Thyroid gland (tissue), 4 donors: ENCODE measurements around the gene OSGEPL1. TPM values are rescaled to one million over a fixed set of nuclear protein-coding genes. Genes with fewer than 3 reads are reported as not detected.

Source experiments
- DNase-seq, 2 donors: peaks; one replicate each; pipeline ENCODE4 v3.0.0-alpha.2; 2019
- H3K27ac ChIP-seq, 3 donors: fragments of 200-600 bp; sonication (generic); 1 replicate in 2 of 3; 2 replicates in 1 of 3; pipeline ENCODE4 v1.5.1; 2016 to 2019; ENCODE audit warnings: mild to moderate bottlenecking in 1 of 3, moderate library complexity in 1 of 3
- H3K27me3 ChIP-seq: fragments of 200-600 bp; sonication (generic); one replicate; pipeline ENCODE4 v1.5.1; 2019
- H3K36me3 ChIP-seq, 2 donors: fragments of 200-600 bp; sonication (generic); one replicate each; pipeline ENCODE4 v1.5.1; 2016 to 2019
- H3K4me1 ChIP-seq, 2 donors: fragments of 200-600 bp; sonication (generic); one replicate each; pipeline ENCODE4 v1.5.1; 2017 to 2019
- H3K4me3 ChIP-seq, 3 donors: fragments of 200-600 bp; sonication (generic); replicated peaks in 1 of 3; 1 replicate in 2 of 3; 2 replicates in 1 of 3; pipeline ENCODE4 v1.5.1; 2016; ENCODE audit warnings: mild to moderate bottlenecking in 1 of 3
- H3K9me3 ChIP-seq: fragments of 200-600 bp; sonication (generic); one replicate; pipeline ENCODE4 v1.5.1; 2017
- CTCF ChIP-seq, 6 experiments: fragments of 200-600 bp in 3 of 6; fragments of 450-650 bp in 3 of 6; sonication (generic) in 3 of 6; IDR thresholded peaks; one replicate each; pipeline ENCODE4 v1.5.1; 2016 to 2019; ENCODE audit warnings: antibody characterized with exemption in 6 of 6, mild to moderate bottlenecking in 2 of 6, inconsistent platforms in 1 of 6, moderate library complexity in 1 of 6
- POLR2A ChIP-seq, 2 donors: fragments of 450-650 bp; IDR thresholded peaks; one replicate each; pipeline ENCODE4 v1.6.1; 2017; ENCODE audit warnings: antibody characterized with exemption in 2 of 2, mild to moderate bottlenecking in 2 of 2, moderate library complexity in 1 of 2
- WGBS, 2 donors: methylation state at CpG; one replicate each; pipeline ENCODE4 v1.1.5; 2017; 5-methylcytosine and 5-hydroxymethylcytosine counted together
- intact Hi-C: fragments of 100-400 bp; cut with DNase I; formaldehyde crosslinking; loops from one replicate; pipeline ENCODE4 v1.15.1; 2023
- total RNA-seq, 4 donors: library from RNA; depleted of rRNA; stranded (reverse); fragments of >200 nt; gene quantifications; one replicate each; pipeline ENCODE4 v1.2.3, GENCODE V29; 2016

Gene OSGEPL1, protein sequence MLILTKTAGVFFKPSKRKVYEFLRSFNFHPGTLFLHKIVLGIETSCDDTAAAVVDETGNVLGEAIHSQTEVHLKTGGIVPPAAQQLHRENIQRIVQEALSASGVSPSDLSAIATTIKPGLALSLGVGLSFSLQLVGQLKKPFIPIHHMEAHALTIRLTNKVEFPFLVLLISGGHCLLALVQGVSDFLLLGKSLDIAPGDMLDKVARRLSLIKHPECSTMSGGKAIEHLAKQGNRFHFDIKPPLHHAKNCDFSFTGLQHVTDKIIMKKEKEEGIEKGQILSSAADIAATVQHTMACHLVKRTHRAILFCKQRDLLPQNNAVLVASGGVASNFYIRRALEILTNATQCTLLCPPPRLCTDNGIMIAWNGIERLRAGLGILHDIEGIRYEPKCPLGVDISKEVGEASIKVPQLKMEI
- total RNA-seq, result 10 to 100 TPM in 2 of 4 donors, 1 to 10 TPM in 2; 6.9 to 13.7 (median 9.8) TPM

DNA sequence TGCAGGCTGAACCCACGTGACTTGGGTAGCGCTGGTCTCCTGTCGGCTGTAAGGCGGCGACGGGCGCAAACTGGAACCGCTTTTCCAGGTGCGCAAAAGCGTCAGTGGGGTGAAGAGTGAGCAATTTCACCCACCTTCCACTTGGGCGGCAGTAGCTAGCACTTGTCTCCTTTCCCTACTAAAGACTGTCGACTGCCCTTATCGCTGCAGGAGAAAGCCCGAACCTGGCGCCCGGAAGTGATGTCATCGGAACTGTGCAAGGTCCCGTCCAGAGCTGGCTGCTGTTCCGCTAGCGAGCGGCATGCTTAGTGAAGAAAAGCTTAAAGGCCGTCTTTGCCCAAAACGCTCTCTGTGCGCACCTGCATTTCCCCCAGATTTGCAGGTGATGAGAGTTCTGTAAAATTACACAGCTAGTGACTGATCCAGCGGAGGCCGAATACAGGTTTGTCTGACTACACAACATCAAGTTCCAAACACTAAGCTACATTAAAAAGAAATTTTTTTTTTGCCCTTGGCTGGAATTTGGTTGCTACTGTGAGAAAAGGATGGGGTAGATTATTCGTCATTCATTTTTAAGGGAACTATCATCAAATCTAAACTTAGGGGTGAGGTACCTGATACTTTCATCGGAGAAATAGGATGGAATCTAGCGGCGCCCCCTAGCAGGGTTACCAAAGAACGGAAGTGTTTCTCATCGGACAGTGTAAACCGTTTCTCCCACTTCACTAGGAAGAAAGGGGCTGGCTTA lies at the start of gene OSGEPL1:
Gene OSGEPL1, minus strand, starts transcription at position 242 of the 748 bp plus-strand sequence. CDS start 1,152 bp downstream, outside the sequence.
- WGBS, 2 donors, result 1% methylated on average over 27 to 33 of the region's 33 CpGs
- Histone ChIP-seq H3K27ac (peak within 1 kb of the TSS; percentile 79 to 88 (median 88)), H3K4me1 (peaks cover 3 to 5% of the 10 kb centered on the region in 2 donors), H3K36me3 (no peaks in the 10 kb centered on the region), H3K27me3 (no peaks in the 10 kb centered on the region), H3K4me3 (peak within 1 kb of the TSS; percentile 52 to 80 (median 69)), H3K9me3 (no peaks in the 10 kb centered on the region)
- peak; percentile 95 to 96 for DNase-seq
- intact Hi-C loops, result no loop called here
- peak in 1 of 2 donors; percentile 46 for TF ChIP-seq POLR2A (IDR thresholded peaks at IDR 0.05)
- peak in 4 of 6 experiments; percentile 24 to 45 (median 30) for TF ChIP-seq CTCF (IDR thresholded peaks at IDR 0.05)

DNA sequence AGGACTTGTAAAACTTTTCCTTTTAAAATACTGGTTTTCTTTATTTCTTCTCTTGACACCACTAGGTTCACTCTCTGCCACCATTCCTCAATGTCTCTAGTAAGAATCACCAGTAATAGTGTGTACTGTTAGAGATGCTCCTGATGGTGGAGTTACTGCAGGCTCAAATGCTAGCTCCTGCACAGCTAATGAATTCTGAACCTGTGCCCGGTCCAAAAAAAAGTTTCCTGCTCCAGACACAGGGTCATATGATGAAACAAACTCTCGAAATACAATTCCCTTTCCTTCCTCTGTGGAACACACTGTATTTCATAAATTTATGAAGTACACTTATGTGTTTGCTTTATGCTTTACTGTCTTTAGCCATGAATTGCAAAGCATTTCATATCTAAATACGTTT lies 40.8 kb upstream of the OSGEPL1 start:
- DNase-seq, result no peak
- no peak for TF ChIP-seq CTCF (IDR thresholded peaks at IDR 0.05)
- no peak for TF ChIP-seq POLR2A (IDR thresholded peaks at IDR 0.05)
- intact Hi-C loops, result no loop called here
- Histone ChIP-seq H3K9me3 (no peaks in the 10 kb centered on the region), H3K27me3 (no peaks in the 10 kb centered on the region), H3K4me3 (no peak overlapping the region), H3K4me1 (no peaks in the 10 kb centered on the region), H3K27ac (no peak overlapping the region), H3K36me3 (no peaks in the 10 kb centered on the region)
- 80 to 85% methylated on average over 3 of the region's 3 CpGs for WGBS, 2 donors

- Histone ChIP-seq H3K27ac (no peak overlapping the region), H3K4me1 (no peaks in the 10 kb centered on the region), H3K4me3 (no peak overlapping the region), H3K36me3 (no peaks in the 10 kb centered on the region), H3K27me3 (no peaks in the 10 kb centered on the region), H3K9me3 (no peaks in the 10 kb centered on the region)
- TF ChIP-seq CTCF (IDR thresholded peaks at IDR 0.05) (no peak), POLR2A (IDR thresholded peaks at IDR 0.05) (no peak)
- WGBS, 2 donors, result 94 to 95% methylated on average over 2 of the region's 2 CpGs
- intact Hi-C loops, result no loop called here
- DNase-seq, result no peak
These were observed 39.9 kb upstream of the OSGEPL1 start for GRCh38 chr2:189802396-189802912.

DNA sequence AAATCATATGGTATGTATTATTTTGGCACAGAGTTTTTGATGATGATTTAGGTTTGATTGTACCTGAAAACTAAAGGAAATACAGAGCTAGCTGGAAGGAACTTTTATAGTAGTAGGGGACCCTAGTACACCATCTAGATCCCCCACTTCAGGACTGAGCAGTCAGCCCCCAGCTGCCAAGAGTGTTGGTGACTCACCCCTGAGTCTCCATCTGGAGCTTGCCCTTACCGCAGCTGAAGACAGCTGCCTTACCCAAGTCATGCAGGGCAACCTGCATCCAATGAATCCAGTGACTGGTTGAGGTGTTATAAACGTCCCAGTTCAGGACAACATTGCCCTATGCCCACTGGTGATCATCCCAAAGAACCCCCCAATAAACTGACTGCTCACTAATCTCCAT lies 36.9 kb upstream of the OSGEPL1 start:
- intact Hi-C loops, result no loop called here
- no peak for DNase-seq
- 88 to 100% methylated on average over 2 of the region's 2 CpGs for WGBS, 2 donors
- peaks cover 0 to 4% of the 10 kb centered on the region in 2 donors for H3K36me3 ChIP-seq
- no peak overlapping the region for H3K27ac ChIP-seq
- no peaks in the 10 kb centered on the region for H3K4me1 ChIP-seq
- H3K4me3 ChIP-seq, result no peak overlapping the region
- no peaks in the 10 kb centered on the region for H3K27me3 ChIP-seq
- no peaks in the 10 kb centered on the region for H3K9me3 ChIP-seq
- TF ChIP-seq CTCF (IDR thresholded peaks at IDR 0.05), result no peak
- no peak for TF ChIP-seq POLR2A (IDR thresholded peaks at IDR 0.05)

DNA sequence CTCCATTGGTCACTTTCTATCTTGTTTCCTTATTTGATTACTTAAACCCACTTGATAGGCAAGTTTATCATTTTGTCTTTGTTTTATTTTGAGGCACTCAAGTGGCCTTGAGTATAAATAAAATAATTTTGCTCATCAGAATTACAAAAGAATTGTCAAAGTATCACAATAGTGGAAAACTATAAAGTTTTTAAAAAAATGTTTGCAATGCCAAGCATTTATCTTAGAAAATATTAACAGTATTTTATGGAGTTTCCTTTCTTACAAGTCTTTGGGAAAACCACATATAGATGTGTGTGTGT lies 36.4 kb upstream of the OSGEPL1 start:
- TF ChIP-seq CTCF (IDR thresholded peaks at IDR 0.05) (no peak), POLR2A (IDR thresholded peaks at IDR 0.05) (no peak)
- Histone ChIP-seq H3K4me1 (no peaks in the 10 kb centered on the region), H3K27me3 (no peaks in the 10 kb centered on the region), H3K27ac (no peak overlapping the region), H3K36me3 (peaks cover 0 to 4% of the 10 kb centered on the region in 2 donors), H3K4me3 (no peak overlapping the region), H3K9me3 (no peaks in the 10 kb centered on the region)
- no peak for DNase-seq
- intact Hi-C loops, result no loop called here
